Raji (cell line): ENCODE data around the gene RNASEH2B.

Experiments used
- POLR2A ChIP-seq: IDR thresholded peaks from 2 replicates; pipeline ENCODE4 v1.6.1; 2011; ENCODE audit warnings: low read depth, low read length, control low read depth; ENCODE audit not compliant: insufficient read depth

Gene RNASEH2B

GRCh38 chr13:50993371-50993770 lies 83.8 kb downstream of the RNASEH2B start:
- TF ChIP-seq POLR2A: no peak

GRCh38 chr13:50993934-50994333 lies 84.3 kb downstream of the RNASEH2B start:
- TF ChIP-seq POLR2A: no peak

- no peak for TF ChIP-seq POLR2A
Measured at GRCh38 chr13:50994651-50995050, 85.1 kb downstream of the RNASEH2B start.

- no peak for TF ChIP-seq POLR2A
Measured at GRCh38 chr13:50995854-50996253, 86.3 kb downstream of the RNASEH2B start.

- no peak for TF ChIP-seq POLR2A
Measured at GRCh38 chr13:50998326-50998725, 88.7 kb downstream of the RNASEH2B start.

- no peak for TF ChIP-seq POLR2A
Measured at GRCh38 chr13:50999641-51000040, 90.0 kb downstream of the RNASEH2B start.

- no peak for TF ChIP-seq POLR2A
Measured at GRCh38 chr13:51000061-51000460, 90.5 kb downstream of the RNASEH2B start.

GRCh38 chr13:51000571-51001260 lies 91.1 kb downstream of the RNASEH2B start:
- no peak for TF ChIP-seq POLR2A

- TF ChIP-seq POLR2A: no peak
Measured at GRCh38 chr13:51001335-51001734, 91.7 kb downstream of the RNASEH2B start.

GRCh38 chr13:51002736-51003135 lies 93.1 kb downstream of the RNASEH2B start:
- no peak for TF ChIP-seq POLR2A

GRCh38 chr13:51003642-51004041 lies 94.1 kb downstream of the RNASEH2B start:
- TF ChIP-seq POLR2A: no peak

- no peak for TF ChIP-seq POLR2A
Measured at GRCh38 chr13:51004111-51004865, 94.7 kb downstream of the RNASEH2B start.

- no peak for TF ChIP-seq POLR2A
Measured at GRCh38 chr13:51004918-51005460, 95.4 kb downstream of the RNASEH2B start.

GRCh38 chr13:51005566-51005965 lies 96.0 kb downstream of the RNASEH2B start:
- no peak for TF ChIP-seq POLR2A
